ENCODE results near the gene WAPL. TPM values are rescaled to one million over a fixed set of nuclear protein-coding genes. Genes with fewer than 3 reads are reported as not detected.

WAPL gene
- total and polyA plus RNA-seq, 9 of the 15 experiments (the other 6 are each of a cell fraction or from before 2014, with no cell fraction given) = 14.3 to 36.4 (median 25.3) TPM

DNA sequence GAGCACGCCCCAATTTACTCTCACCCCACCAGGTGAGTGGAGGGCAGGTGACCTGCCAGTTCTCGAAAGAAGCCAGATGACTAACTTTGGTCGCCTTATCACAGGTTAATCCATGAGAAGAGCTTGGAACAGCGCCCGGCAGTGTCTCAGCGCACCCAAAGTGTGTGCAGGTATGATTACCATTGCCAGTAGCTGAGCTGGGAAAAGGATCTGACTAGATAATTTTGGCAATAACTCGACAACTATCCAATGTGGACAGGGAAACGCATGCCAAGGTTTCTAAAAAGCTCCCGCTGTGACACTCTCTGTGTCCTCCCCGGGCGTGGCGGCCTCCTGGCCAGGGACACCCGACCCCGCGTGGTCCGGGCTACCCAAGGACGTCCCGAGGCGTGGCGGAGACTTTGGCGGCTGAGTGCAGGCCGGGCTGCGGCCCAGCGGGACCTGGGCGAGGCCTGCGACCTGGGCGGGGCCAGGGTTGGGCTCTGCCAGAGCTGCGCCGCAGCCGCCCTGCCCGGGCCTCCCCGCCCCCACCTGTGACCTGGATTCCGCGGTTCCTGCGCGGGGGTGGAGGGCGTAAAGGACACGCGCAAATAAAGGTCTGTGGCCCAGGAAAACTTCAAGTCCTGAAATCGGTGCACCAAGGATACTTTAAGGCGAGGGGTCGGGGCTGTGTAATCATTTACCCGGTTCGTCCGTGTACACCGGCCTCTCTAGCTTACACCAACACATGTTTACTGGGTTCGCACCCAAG, 13.7 kb upstream of the WAPL start (continued):
- TF ChIP-seq, protein P1, sequence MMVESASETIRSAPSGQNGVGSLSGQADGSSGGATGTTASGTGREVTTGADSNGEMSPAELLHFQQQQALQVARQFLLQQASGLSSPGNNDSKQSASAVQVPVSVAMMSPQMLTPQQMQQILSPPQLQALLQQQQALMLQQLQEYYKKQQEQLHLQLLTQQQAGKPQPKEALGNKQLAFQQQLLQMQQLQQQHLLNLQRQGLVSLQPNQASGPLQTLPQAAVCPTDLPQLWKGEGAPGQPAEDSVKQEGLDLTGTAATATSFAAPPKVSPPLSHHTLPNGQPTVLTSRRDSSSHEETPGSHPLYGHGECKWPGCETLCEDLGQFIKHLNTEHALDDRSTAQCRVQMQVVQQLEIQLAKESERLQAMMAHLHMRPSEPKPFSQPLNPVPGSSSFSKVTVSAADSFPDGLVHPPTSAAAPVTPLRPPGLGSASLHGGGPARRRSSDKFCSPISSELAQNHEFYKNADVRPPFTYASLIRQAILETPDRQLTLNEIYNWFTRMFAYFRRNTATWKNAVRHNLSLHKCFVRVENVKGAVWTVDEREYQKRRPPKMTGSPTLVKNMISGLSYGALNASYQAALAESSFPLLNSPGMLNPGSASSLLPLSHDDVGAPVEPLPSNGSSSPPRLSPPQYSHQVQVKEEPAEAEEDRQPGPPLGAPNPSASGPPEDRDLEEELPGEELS (CRISPR knock-in tag; IDR thresholded peaks at IDR 0.05; ENCODE audit: borderline replicate concordance) = no peak
- no peak for TF ChIP-seq KHSRP (IDR thresholded peaks at IDR 0.05)
- peak; percentile 78 for TF ChIP-seq POLR2G (IDR thresholded peaks at IDR 0.05; ENCODE audit: low read depth, low read length)
- TF ChIP-seq, protein P2, sequence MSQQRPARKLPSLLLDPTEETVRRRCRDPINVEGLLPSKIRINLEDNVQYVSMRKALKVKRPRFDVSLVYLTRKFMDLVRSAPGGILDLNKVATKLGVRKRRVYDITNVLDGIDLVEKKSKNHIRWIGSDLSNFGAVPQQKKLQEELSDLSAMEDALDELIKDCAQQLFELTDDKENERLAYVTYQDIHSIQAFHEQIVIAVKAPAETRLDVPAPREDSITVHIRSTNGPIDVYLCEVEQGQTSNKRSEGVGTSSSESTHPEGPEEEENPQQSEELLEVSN (IDR thresholded peaks at IDR 0.05; ENCODE audit: borderline replicate concordance in 1 of 2, extremely low read depth in 1 of 2, insufficient read depth in 1 of 2, insufficient read length in 1 of 2, low read depth in 1 of 2, low read length in 1 of 2, poor library complexity in 1 of 2, severe bottlenecking in 1 of 2) = peak; percentile 58 to 76
- TF ChIP-seq L3MBTL2 (IDR thresholded peaks at IDR 0.05) = peak; percentile 86
- peak; percentile 45 for TF ChIP-seq POLR2A (conservative IDR thresholded peaks at IDR 0.05)
- no peak for TF ChIP-seq NR2C1 (IDR thresholded peaks at IDR 0.05)
- TF ChIP-seq NR2C1 (tag; IDR thresholded peaks at IDR 0.05) = no peak
- no peak for TF ChIP-seq SMAD1 (IDR thresholded peaks at IDR 0.05; ENCODE audit: low read depth, low read length, partially characterized antibody)
- TF ChIP-seq TAF15 (IDR thresholded peaks at IDR 0.05; ENCODE audit: low read depth, low read length) = no peak
- TF ChIP-seq, protein P3, sequence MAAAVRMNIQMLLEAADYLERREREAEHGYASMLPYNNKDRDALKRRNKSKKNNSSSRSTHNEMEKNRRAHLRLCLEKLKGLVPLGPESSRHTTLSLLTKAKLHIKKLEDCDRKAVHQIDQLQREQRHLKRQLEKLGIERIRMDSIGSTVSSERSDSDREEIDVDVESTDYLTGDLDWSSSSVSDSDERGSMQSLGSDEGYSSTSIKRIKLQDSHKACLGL (CRISPR knock-in tag; IDR thresholded peaks at IDR 0.05; ENCODE audit: borderline replicate concordance, poor library complexity, severe bottlenecking) = no peak
- TF ChIP-seq FOXJ3 (CRISPR knock-in tag; IDR thresholded peaks at IDR 0.05) = no peak
- no peak for TF ChIP-seq FOXK2 (conservative IDR thresholded peaks at IDR 0.05 in 1 of 2, IDR thresholded peaks at IDR 0.05 in 1 of 2; ENCODE audit: low read depth in 2 of 2)
- no peak for TF ChIP-seq BRD4 (IDR thresholded peaks at IDR 0.05)
- 0 out of 2 replicates have a peak, but pooled peaks have one; percentile 11 for TF ChIP-seq CBFA2T3 (IDR thresholded peaks at IDR 0.05)
- peak; percentile 81 to 83 for TF ChIP-seq NRF1 (conservative IDR thresholded peaks at IDR 0.05 in 1 of 2, IDR thresholded peaks at IDR 0.05 in 1 of 2)
- peak; percentile 65 for TF ChIP-seq CXXC5 (CRISPR knock-in tag; IDR thresholded peaks at IDR 0.05)
- TF ChIP-seq, protein P4, sequence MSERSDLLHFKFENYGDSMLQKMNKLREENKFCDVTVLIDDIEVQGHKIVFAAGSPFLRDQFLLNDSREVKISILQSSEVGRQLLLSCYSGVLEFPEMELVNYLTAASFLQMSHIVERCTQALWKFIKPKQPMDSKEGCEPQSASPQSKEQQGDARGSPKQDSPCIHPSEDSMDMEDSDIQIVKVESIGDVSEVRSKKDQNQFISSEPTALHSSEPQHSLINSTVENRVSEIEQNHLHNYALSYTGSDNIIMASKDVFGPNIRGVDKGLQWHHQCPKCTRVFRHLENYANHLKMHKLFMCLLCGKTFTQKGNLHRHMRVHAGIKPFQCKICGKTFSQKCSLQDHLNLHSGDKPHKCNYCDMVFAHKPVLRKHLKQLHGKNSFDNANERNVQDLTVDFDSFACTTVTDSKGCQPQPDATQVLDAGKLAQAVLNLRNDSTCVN (CRISPR knock-in tag; IDR thresholded peaks at IDR 0.05) = no peak
- TF ChIP-seq MCM3 (IDR thresholded peaks at IDR 0.05) = no peak
- TF ChIP-seq SNRNP70 (optimal IDR thresholded peaks at IDR 0.05; ENCODE audit: low read depth, low read length) = no peak
- TF ChIP-seq, protein P5, sequence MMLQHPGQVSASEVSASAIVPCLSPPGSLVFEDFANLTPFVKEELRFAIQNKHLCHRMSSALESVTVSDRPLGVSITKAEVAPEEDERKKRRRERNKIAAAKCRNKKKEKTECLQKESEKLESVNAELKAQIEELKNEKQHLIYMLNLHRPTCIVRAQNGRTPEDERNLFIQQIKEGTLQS (IDR thresholded peaks at IDR 0.05) = no peak
- TF ChIP-seq, protein P5 (CRISPR knock-in tag; conservative IDR thresholded peaks at IDR 0.05) = no peak

Data from K562 (cell line).